SK-N-SH (cell line): ENCODE measurements around the gene FMNL2.

ENCODE experiments used
- CTCF ChIP-seq: fragments of 200-600 bp; sonication (generic); IDR thresholded peaks from 2 replicates; pipeline ENCODE4 v1.6.1; 2017; ENCODE audit warnings: antibody characterized with exemption, mild to moderate bottlenecking, moderate library complexity
- GABPA ChIP-seq: IDR thresholded peaks from 2 replicates; pipeline ENCODE4 v1.4.0; 2012; ENCODE audit warnings: low read depth, mild to moderate bottlenecking
- JUND ChIP-seq: IDR thresholded peaks from 2 replicates; pipeline ENCODE4 v1.4.0; 2012
- POLR2AphosphoS5 ChIP-seq: IDR thresholded peaks from 2 replicates; pipeline ENCODE4 v1.6.1; 2012; ENCODE audit warnings: low read depth, low read length
- RFX5 ChIP-seq: IDR thresholded peaks from 2 replicates; pipeline ENCODE4 v1.6.1; 2012; ENCODE audit warnings: mild to moderate bottlenecking, improper control_type of control experiment, low read length
- TAF1 ChIP-seq: IDR thresholded peaks from 2 replicates; pipeline ENCODE4 v1.6.1; 2012; ENCODE audit warnings: low read depth, mild to moderate bottlenecking, low read length, moderate library complexity, borderline replicate concordance
- TCF12 ChIP-seq: IDR thresholded peaks from 2 replicates; pipeline ENCODE4 v1.4.0; 2012
- USF1 ChIP-seq: IDR thresholded peaks from 2 replicates; pipeline ENCODE4 v1.4.0; 2012; ENCODE audit warnings: low read depth, borderline replicate concordance
- TF ChIP-seq, protein P1 (sequence below): fragments of 150-350 bp; IDR thresholded peaks from 2 replicates; pipeline ENCODE4 v1.6.1; 2016; ENCODE audit warnings: mild to moderate bottlenecking, low read depth, low read length

DNA sequence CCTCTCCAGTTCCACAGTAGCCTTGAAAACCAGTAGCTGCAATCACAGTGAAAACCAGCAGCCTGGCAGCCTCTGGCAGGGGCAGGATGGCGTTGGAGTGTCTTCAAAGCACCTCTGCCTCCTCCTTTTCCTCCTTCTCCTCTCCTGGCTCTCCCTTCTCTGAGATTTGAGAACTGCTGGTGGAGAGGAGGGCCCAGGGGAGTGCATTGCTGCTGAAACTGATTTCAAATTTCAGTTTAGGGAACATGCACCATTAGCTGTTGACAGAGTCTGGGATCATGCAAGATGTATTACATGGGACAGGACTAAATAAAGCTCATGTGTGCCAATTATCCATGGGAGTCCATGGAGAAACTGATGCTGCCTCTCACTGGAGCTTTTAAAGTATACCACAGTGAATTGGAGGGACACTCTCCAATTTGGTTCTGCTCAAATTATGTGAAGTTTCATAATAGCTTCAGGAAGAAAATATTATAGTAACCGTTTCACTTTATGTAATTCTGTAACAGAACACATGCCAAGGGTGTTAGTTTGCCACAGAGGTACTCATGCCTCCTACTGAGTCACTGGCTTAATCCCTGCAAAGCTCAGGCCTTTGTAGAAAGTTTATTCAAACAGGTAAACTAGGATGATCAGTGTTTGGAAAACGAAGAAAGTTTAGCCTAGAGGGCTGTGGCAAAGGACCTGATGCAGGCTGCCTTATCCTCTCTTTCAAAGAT lies 236.2 kb downstream of the FMNL2 start:
- no peak for TF ChIP-seq JUND
- TF ChIP-seq, protein P1, sequence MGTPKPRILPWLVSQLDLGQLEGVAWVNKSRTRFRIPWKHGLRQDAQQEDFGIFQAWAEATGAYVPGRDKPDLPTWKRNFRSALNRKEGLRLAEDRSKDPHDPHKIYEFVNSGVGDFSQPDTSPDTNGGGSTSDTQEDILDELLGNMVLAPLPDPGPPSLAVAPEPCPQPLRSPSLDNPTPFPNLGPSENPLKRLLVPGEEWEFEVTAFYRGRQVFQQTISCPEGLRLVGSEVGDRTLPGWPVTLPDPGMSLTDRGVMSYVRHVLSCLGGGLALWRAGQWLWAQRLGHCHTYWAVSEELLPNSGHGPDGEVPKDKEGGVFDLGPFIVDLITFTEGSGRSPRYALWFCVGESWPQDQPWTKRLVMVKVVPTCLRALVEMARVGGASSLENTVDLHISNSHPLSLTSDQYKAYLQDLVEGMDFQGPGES: no peak
- no peak for TF ChIP-seq CTCF
- no peak for TF ChIP-seq TAF1
- no peak for TF ChIP-seq USF1
- no peak for TF ChIP-seq RFX5
- TF ChIP-seq POLR2AphosphoS5: no peak
- no peak for TF ChIP-seq GABPA
- TF ChIP-seq TCF12: no peak
